HT1080 (cell line): ENCODE results near the gene MRPL18. TPM values are rescaled to one million over a fixed set of nuclear protein-coding genes. Genes with fewer than 3 reads are reported as not detected.
"Not testable (repeated sequence)": the region's sequence is repeated elsewhere in the genome, so short reads cannot be mapped to it uniquely, and the experiment has no call there.

Source experiments
- DNase-seq: peaks from one replicate; pipeline ENCODE4 v3.0.0-alpha.2; 2015; ENCODE audit warnings: low read depth
- total RNA-seq: library from RNA; depleted of rRNA; stranded (reverse); fragments of >200 nt; shearing (Covaris generic); gene quantifications from 2 replicates; pipeline ENCODE4 v1.2.3, GENCODE V29; 2014

Gene MRPL18
- total RNA-seq, 1 experiment from 2014 or later, result 155 TPM

DNA sequence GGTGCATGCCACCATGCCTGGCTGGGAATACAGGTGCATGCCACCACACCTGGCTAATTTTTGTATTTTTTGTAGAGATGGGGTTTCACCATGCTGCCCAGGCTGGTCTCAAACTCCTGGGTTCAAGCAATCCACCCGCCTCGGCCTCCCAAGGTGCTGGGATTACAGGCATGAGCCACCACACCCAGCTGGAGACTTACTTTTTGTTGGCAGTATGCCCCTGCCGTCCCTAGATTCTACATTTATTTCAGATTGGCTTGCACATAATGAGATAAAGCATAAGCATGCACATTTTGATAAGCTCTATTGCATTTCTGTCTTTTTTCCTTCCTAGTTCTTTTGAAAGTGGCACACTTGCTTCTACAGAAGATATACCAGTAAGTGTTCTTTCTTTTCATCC is 26.5 kb downstream of the MRPL18 start:
- DNase-seq, result not testable (repeated sequence)

- no peak for DNase-seq
These were observed 27.9 kb downstream of the MRPL18 start for GRCh38 chr6:159817951-159818739.

- DNase-seq, result no peak
These were observed 28.8 kb downstream of the MRPL18 start for GRCh38 chr6:159819098-159819497.

DNA sequence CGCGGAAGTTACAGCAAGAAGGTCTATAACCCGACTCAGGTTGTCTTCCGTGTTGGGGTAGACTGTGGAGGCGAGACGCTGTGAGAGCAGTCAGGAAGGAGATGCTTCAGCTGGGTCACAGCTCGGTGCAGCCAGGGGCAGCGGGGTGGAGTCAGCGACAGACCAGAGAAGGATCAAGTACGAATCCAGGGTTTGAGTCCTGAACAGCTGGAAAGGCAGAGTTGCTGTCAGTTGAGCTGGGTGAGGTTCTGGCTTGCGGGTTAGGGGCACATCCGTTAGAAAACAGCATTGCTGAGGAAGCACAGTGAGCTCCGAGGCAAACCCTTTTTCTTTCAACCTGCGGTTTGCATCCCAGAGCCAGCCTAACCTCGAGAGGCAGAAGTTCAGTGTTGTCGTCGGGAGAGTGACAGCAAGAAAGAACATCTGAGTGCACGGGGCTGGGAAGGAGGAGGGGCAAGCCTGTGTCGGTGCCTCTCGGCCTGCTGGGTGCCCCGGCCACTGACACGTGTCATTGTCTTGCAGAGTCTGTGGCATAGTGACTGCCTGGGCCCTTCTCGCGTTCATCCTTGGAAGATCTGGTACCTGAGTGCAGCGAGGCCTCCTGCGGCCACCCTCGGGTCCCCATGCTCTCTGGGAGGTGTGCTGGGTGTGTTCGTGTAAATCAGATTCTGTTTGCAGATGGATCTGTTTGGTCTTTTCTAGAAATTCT is 29.8 kb downstream of the MRPL18 start:
- no peak for DNase-seq

DNA sequence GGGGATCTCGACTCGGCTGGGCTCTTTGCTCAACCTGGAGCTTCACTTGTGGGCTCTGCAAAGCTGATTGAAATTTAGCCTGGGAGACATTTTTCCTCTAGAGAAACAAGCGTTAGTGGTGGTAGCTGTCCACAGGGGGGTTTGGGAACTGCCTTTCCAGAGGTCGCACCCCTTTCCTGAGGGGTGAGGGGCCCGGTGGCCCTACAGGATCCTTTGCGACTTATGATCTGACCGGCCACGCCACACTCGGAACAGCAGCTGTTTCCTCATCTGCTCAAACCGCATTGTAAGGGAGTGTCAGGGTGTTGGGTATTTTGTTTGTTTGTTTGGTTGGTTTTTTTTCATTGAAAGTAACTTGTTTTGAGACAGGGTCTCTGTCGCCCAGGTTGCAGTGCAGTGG is 30.9 kb downstream of the MRPL18 start:
- DNase-seq, result no peak

DNA sequence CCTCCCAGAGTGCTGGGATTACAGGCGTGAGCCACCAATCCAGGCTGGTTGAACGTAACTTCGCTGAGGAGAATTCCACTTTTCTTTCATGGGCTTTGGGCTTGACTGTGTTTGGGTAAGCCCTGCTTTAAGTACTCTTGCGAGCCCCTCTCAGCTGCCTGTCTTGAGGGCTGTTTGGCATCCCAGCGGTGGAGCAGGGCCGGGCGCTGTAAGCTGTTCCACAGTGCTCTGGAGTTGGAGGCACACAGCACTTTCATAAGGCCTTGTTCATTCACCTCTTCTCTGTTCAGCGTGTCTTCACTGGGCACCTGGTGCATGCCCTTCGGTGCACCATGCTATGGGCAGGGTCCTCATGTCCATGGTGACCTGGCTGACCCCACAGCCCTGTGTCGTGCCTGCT is 31.5 kb downstream of the MRPL18 start:
- no peak for DNase-seq

DNA sequence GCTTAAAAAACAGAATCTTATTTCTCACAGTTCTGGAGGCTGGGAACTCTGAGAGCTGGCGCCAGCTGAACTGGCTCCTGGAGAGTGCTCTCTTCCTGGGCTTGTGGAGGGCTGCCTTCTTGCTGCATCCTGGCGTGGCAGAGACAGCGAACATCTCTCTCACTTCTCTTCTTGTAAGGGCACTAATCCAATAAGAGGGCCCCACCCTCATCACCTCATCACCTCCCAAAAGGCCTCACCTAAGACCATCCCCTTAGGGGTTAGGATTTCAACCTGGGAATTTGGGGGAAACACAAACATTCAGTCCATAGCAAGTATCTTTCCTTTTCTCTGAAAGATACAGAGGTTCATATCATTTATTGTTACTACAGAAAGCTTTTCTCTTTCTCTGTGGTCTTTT is 33.7 kb downstream of the MRPL18 start:
- no peak for DNase-seq

GRCh38 chr6:159824690-159825089 is 34.4 kb downstream of the MRPL18 start:
- not testable (repeated sequence) for DNase-seq

DNA sequence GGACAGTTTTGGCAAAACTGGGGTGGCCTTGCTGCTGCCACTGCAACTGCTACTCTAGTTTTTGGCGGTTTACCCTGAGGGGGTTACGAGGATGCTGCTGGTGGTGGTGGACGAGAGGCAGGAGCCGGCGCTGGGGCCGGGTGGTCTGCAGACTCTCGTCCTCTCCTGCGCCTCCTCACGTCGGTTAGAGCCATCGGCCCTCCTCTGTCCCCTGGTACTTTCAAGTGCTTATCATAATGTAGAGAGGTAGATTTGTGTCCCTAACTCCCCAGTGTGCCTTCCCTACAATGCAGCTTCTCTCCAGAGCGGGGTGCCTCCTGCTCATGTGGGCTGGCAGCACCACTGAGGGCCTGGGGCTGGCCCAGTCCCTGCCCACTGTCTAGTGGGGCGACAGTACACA is 35.7 kb downstream of the MRPL18 start:
- no peak for DNase-seq

- DNase-seq, result no peak
These were observed 36.8 kb downstream of the MRPL18 start for GRCh38 chr6:159826968-159827647.

GRCh38 chr6:159828074-159828473 is 37.8 kb downstream of the MRPL18 start:
- no peak for DNase-seq

DNA sequence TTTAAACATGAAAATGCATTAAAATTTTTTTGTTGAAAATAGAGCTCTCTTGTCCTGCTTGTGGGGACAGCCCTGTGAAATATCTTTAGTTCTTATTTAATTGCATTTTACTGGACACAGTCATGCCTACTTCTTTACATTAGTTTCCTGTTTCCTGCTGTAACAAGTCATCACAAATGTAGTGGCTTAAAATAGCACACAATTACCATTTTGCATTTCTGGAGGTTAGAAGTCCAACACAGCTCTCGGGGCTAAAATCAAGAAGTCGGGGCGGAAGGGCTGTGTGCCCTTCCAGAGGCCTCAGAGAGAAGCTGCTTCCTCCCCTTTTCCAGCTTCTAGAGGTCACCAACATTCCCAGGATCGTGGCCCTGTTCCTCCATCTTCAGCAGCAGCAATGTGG is 39.3 kb downstream of the MRPL18 start:
- no peak for DNase-seq

DNA sequence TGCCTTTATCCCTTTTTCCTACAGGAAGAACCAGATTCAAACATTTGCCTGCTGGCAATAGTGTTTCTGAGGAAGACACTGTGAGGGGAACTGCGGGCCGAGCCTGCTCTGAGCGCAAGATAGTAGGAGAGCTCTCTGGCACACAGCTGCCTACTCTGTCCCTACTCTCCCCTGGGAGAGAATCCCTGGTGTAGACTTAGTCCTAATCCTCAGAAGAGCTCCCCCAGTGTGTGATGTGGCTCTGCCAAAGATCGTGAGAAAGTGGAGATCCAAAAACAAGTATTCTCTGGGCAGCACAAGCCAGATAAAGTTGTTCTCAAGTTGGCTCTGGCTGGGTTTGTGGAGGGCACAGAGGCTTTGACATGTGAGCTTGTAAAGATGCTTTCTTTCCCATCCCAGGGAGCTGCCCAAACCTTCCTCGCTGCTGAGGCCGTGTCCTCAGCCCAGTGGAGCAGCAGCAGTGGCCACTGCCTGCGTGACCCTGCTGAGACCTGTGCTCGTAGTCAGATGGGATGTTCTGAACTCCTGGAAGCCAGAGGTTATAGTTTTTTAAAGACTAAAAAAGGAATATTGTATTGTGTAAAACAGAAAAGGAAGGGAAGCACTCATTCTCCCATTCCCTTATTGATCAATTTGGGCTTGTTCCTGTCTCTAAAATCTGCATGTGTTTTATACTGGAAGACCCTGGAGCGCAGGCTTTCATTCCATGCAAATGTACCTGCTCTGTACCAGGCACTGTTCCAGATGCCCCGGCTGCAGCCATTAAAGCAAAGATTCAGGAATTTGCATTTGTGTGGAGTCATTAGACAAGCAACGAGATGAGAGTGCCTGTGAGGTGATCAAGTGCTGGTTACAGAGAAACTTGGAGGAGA is 40.5 kb downstream of the MRPL18 start:
- no peak for DNase-seq

DNA sequence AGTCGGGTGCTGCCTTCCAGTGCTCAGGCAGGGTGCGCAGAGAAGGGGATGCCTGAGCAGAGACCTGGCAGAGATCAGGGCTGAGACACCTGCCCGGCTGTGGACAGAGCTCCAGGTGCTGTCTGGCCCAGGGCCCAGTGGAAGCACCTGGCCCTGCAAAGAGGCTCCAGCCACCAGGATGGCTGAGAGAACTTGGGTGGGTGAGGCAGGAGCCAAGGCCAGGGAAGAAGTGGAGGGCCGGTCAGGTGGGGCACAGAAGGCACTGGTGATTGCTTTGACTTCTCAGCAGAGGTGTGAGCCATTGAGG is 41.1 kb downstream of the MRPL18 start:
- no peak for DNase-seq

DNA sequence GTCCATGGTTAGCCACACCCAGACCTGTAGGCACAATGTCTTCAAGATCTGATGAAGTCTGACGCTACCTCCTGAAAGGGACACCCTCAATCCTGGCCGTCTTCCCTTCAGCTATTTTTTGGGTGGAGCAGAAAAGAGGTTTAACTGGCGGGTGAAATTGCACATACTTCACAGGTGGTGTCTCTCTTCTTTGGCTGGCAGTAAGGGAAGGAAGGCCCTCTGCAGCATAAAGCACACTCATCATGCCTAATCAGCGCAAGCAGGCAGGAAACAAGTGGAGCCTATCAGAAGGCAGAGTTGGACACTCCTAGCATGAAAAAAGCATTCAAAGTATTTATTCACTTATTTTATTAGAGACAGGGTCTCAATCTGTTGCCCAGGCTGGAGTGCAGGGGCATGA is 42.7 kb downstream of the MRPL18 start:
- DNase-seq, result no peak

- DNase-seq, result peak; percentile 47
These were observed 43.3 kb downstream of the MRPL18 start for GRCh38 chr6:159833556-159833955.

DNA sequence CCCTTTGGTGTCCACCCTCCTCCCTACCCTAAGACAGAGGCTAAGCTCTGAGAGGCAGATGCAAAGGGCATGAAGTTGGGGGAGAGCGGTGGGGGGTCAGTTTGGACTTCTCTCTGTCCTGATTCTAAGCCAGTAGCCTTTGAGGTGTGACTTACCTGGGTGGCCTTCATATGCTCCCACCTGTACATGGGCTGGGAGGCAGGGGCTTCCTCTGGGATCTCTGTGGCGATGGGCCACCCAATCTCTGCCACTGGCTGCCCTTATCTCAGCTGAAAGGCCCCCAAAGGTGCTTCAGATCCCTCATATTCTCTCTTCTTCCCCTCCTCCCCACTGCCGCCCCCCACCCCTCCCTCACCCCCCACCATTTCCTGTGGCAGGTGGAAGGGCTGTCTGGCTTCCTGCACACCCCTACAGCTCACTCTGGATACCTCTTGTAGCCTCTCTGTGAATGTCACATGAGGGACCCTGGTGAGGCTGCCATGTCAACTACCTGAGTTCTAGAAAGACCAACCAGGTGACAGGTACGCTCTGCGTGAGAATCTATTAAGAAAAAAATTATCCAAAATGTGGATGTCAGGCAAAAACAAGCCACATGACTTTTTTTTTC is 43.8 kb downstream of the MRPL18 start:
- DNase-seq, result no peak

DNA sequence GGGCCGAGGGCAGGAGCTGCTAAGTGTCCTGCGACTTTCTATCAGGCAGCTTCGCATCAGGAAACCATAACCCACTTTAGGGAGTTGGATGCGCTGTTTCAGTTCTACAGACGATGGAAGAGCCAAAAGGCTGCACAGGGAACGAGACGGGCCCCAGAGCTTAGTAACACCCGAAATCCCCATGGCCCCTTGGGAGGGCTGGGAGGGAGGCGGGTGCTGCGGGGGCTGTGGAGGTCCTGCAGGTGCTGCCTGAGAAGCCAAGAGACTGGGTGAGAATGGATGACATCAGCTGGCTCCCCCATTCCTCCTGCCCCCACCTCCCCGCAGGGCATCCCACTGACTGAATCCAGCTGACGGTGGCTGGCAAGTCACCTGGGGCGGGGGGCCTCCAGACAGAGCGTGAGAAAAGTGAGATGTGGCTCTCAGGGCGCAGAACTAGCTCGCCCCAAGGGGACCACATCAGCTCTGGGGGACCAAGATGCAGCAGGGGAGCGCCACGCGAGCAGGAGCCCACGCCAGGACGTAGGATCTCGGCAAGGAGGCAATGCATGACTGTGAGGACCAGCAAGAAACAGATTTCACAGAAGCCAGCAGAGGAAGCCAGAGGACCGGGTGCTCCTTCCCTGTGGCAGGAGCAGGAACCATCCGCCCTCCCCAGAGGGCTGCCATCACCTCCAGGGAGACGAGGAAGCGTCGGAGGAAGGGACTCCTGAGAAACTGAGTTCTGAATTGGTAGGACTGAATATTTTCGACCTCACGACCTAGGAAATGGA is 46.6 kb downstream of the MRPL18 start:
- no peak for DNase-seq

DNA sequence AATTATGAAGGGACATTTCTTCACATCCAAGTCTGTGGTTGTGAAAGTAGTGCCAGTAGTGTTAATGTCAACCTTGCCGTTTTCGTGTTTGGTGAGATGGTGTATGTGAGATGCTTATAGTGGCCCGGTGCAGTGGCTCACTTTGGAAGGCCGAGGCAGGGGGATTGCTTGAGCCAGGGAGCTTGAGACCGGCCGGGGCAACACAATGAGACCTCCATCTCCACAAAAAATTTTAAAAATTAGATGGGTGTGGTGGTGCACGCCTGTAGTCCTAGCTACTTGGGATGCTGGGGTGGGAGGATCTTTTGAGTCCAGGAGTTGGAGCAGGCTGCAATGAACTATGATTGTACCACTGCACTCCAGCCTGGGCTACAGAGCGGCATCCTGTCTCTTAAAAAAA is 47.2 kb downstream of the MRPL18 start:
- no peak for DNase-seq

DNA sequence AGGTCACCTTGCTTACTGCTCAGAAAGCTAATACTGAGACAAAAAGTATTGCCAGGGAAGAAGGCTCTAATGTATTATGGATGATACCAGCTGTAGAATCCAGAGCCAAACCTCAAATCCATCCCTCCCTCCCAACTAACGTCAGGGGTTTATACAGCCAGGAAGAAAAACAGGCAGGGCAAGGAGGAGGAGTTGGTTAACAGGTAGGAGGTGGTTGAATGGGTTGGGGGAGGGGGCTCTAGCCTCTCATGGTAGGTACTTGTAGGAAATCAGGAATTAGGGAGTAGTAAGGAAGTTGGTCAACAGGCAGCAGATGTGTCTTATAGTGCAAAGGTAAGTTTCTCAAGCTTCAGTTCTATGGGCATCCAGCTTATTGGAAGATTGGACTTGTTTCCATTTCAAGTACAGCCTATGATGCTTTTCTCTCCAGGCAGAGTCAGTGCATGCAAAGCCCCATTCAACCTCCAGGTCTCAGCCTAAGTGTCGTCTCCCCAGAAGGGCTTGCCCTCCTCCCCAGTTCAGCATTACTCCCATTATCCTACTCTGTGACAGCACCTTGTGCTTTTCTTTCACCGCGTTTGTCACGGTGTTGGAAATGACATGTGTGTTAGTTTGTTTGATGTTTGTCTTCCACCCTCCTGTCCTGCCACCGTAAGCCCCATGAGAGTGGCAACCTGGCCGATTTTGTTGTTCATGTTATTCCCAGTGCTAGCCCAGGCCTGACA is 47.9 kb downstream of the MRPL18 start:
- DNase-seq, result no peak
